Colonic mucosa (tissue), 4 donors: ENCODE data around the gene PAK4. TPM values are rescaled to one million over a fixed set of nuclear protein-coding genes. Genes with fewer than 3 reads are reported as not detected.

ENCODE experiments used
- DNase-seq: peaks from one replicate; pipeline ENCODE4 v3.0.0-alpha.2; 2020
- H3K27ac ChIP-seq: fragments of 200-600 bp; one replicate; pipeline ENCODE4 v1.8.0; 2021
- H3K27me3 ChIP-seq: fragments of 200-600 bp; one replicate; pipeline ENCODE4 v1.8.0; 2021
- H3K36me3 ChIP-seq: fragments of 200-600 bp; one replicate; pipeline ENCODE4 v1.8.0; 2021
- H3K4me1 ChIP-seq: fragments of 200-600 bp; one replicate; pipeline ENCODE4 v1.8.0; 2021; ENCODE audit warnings: mild to moderate bottlenecking
- H3K4me3 ChIP-seq: fragments of 200-600 bp; one replicate; pipeline ENCODE4 v1.8.0; 2021
- H3K9ac ChIP-seq, 2 donors: one replicate each; pipeline ENCODE4 v1.7.0; 2013; ENCODE audit warnings: control low read depth in 2 of 2, low read depth in 2 of 2, low read length in 2 of 2
- H3K9me3 ChIP-seq: fragments of 200-600 bp; one replicate; pipeline ENCODE4 v1.8.0; 2021
- CTCF ChIP-seq: fragments of 200-600 bp; IDR thresholded peaks from one replicate; pipeline ENCODE4 v1.8.0; 2022; ENCODE audit warnings: antibody characterized with exemption, mild to moderate bottlenecking
- intact Hi-C: fragments of 100-400 bp; cut with DNase I; formaldehyde crosslinking; loops from one replicate; pipeline ENCODE4 v1.14.1; 2022
- total RNA-seq, 2 donors: library from RNA; stranded (reverse); fragmentation: NEBNext Ultra II Directional in 1 of 2; extraction: Animal tissue kit (Norgen Biotek cat#: 25700) in 1 of 2; gene quantifications; one replicate each; pipeline ENCODE4 v1.2.1, GENCODE V29; 2021
- donor health status: healthy.
- donor health status: DM: no; HTN: no; CAD: no.
- donor health status: DM: no; HTN: no; CAD: no.

PAK4 gene
- total RNA-seq, 2 donors from 2014 or later, result 85.5 to 127 TPM

GRCh38 chr19:39186391-39186790, 60.8 kb downstream of the PAK4 start:
- Histone ChIP-seq H3K36me3 (no peaks in the 10 kb centered on the region), H3K9ac (no peak overlapping the region), H3K27ac (no peak overlapping the region), H3K9me3 (no peaks in the 10 kb centered on the region), H3K27me3 (peaks cover 3% of the 10 kb centered on the region), H3K4me1 (no peaks in the 10 kb centered on the region), H3K4me3 (no peak overlapping the region)
- TF ChIP-seq CTCF, result no peak
- intact Hi-C loops, result loop anchor here (2.0 kb wide), 1 partner anchor 66 kb away; no protein-coding TSS in a partner anchor
- DNase-seq, result no peak

- no peaks in the 10 kb centered on the region for H3K36me3 ChIP-seq
- DNase-seq, result no peak
- no peak overlapping the region for H3K27ac ChIP-seq
- no peaks in the 10 kb centered on the region for H3K4me1 ChIP-seq
- no peak overlapping the region for H3K4me3 ChIP-seq
- no peak for TF ChIP-seq CTCF
- H3K9me3 ChIP-seq, result no peaks in the 10 kb centered on the region
- no peak overlapping the region for H3K9ac ChIP-seq
- H3K27me3 ChIP-seq, result peaks cover 3% of the 10 kb centered on the region
- intact Hi-C loops, result loop anchor here (2.0 kb wide), 1 partner anchor 67 kb away; no protein-coding TSS in a partner anchor
These were observed 62.0 kb downstream of the PAK4 start for GRCh38 chr19:39187552-39187943.

- H3K9ac ChIP-seq, result no peak overlapping the region
- TF ChIP-seq CTCF, result no peak
- no peaks in the 10 kb centered on the region for H3K36me3 ChIP-seq
- no peaks in the 10 kb centered on the region for H3K4me1 ChIP-seq
- H3K9me3 ChIP-seq, result no peaks in the 10 kb centered on the region
- intact Hi-C loops, result no loop called here
- H3K4me3 ChIP-seq, result no peak overlapping the region
- no peak overlapping the region for H3K27ac ChIP-seq
- no peak for DNase-seq
- peaks cover 3% of the 10 kb centered on the region for H3K27me3 ChIP-seq
These were observed 63.4 kb downstream of the PAK4 start for GRCh38 chr19:39188960-39189359.

GRCh38 chr19:39190768-39191167, 65.2 kb downstream of the PAK4 start:
- H3K4me1 ChIP-seq, result no peaks in the 10 kb centered on the region
- H3K9ac ChIP-seq, result no peak overlapping the region
- intact Hi-C loops, result no loop called here
- DNase-seq, result no peak
- H3K4me3 ChIP-seq, result no peak overlapping the region
- peaks cover 3% of the 10 kb centered on the region for H3K27me3 ChIP-seq
- no peaks in the 10 kb centered on the region for H3K9me3 ChIP-seq
- TF ChIP-seq CTCF, result no peak
- no peak overlapping the region for H3K27ac ChIP-seq
- no peaks in the 10 kb centered on the region for H3K36me3 ChIP-seq

GRCh38 chr19:39192846-39193245, 67.3 kb downstream of the PAK4 start:
- TF ChIP-seq CTCF, result no peak
- no peaks in the 10 kb centered on the region for H3K36me3 ChIP-seq
- H3K9ac ChIP-seq, result no peak overlapping the region
- no peak overlapping the region for H3K4me3 ChIP-seq
- intact Hi-C loops, result no loop called here
- DNase-seq, result no peak
- peaks cover 4% of the 10 kb centered on the region for H3K4me1 ChIP-seq
- peaks cover 22% of the 10 kb centered on the region for H3K27me3 ChIP-seq
- no peak overlapping the region for H3K27ac ChIP-seq
- H3K9me3 ChIP-seq, result no peaks in the 10 kb centered on the region

GRCh38 chr19:39193803-39194202, 68.2 kb downstream of the PAK4 start:
- Histone ChIP-seq H3K4me3 (no peak overlapping the region), H3K27ac (no peak overlapping the region), H3K9ac (no peak overlapping the region), H3K4me1 (peaks cover 4% of the 10 kb centered on the region), H3K27me3 (peaks cover 29% of the 10 kb centered on the region), H3K9me3 (no peaks in the 10 kb centered on the region), H3K36me3 (no peaks in the 10 kb centered on the region)
- intact Hi-C loops, result no loop called here
- DNase-seq, result no peak
- TF ChIP-seq CTCF, result no peak
